SK-N-SH (cell line): ENCODE results near the gene SAP30BP. TPM values are rescaled to one million over a fixed set of nuclear protein-coding genes. Genes with fewer than 3 reads are reported as not detected.

ENCODE experiments used
- CTCF ChIA-PET: fragments of 300-600, 350-600 bp; formaldehyde crosslinking; extraction: SDS; loops from one replicate; lab custom pipeline; 2021; lab: Yijun Ruan, JAX
- POLR2A ChIA-PET: fragments of 350-600 bp; sonication (Branson Sonifier 250); formaldehyde crosslinking; extraction: SDS; loops from one replicate; lab custom pipeline; 2020; ENCODE audit warnings: antibody characterized with exemption, inconsistent platforms; lab: Yijun Ruan, JAX
- DNase-seq: peaks from one replicate; pipeline ENCODE4 v3.0.0; 2012
- H2AFZ ChIP-seq: fragments of 200-600 bp; sonication (generic); 2 replicates; pipeline ENCODE4 v1.8.1; 2016; ENCODE audit warnings: antibody characterized with exemption, mild to moderate bottlenecking, low read depth
- H3F3A ChIP-seq: fragments of 200-600 bp; sonication (generic); replicated peaks from 2 replicates; pipeline ENCODE3; 2016; ENCODE audit warnings: antibody characterized with exemption, mild to moderate bottlenecking; ENCODE audit not compliant: insufficient read depth
- H3K27ac ChIP-seq, 2 experiments: fragments of 200-500 bp in 1 of 2; fragments of 200-600 bp in 1 of 2; sonication (Bioruptor generic) in 1 of 2; sonication (generic), shearing (Covaris generic) in 1 of 2; 2 replicates each; pipeline versions ENCODE4 v1.5.1 to v1.6.1; 2014 to 2016; ENCODE audit warnings: low read depth in 2 of 2, inconsistent platforms in 1 of 2, low read length in 1 of 2, mild to moderate bottlenecking in 1 of 2, mixed read lengths in 1 of 2
- H3K27me3 ChIP-seq: fragments of 200-600 bp; sonication (generic), shearing (Covaris generic); 2 replicates; pipeline ENCODE4 v1.6.1; 2016; ENCODE audit warnings: mixed run types; ENCODE audit not compliant: insufficient read depth
- H3K36me3 ChIP-seq, 2 experiments: fragments of 200-500 bp in 1 of 2; fragments of 200-600 bp in 1 of 2; sonication (Bioruptor generic) in 1 of 2; sonication (generic) in 1 of 2; replicated peaks in 1 of 2; 2 replicates each; pipeline versions ENCODE3 to v1.5.1; 2014 to 2016; ENCODE audit warnings: low read length in 1 of 2, mild to moderate bottlenecking in 1 of 2; ENCODE audit not compliant: insufficient read depth in 2 of 2, control insufficient read depth in 1 of 2
- H3K4me1 ChIP-seq, 2 experiments: fragments of 200-500 bp in 1 of 2; fragments of 200-600 bp in 1 of 2; sonication (Bioruptor generic) in 1 of 2; sonication (generic), shearing (Covaris generic) in 1 of 2; 2 replicates each; pipeline versions ENCODE4 v1.5.1 to v1.6.1; 2014 to 2016; ENCODE audit warnings: low read depth in 1 of 2, low read length in 1 of 2, mixed run types in 1 of 2; ENCODE audit not compliant: insufficient read depth in 2 of 2, control insufficient read depth in 1 of 2
- H3K4me2 ChIP-seq: fragments of 200-600 bp; sonication (generic), shearing (Covaris generic); 2 replicates; pipeline ENCODE4 v1.6.1; 2017; ENCODE audit warnings: mixed run types
- H3K4me3 ChIP-seq, 2 experiments: fragments of 200-500 bp in 1 of 2; fragments of 200-600 bp in 1 of 2; sonication (Bioruptor generic) in 1 of 2; sonication (generic), shearing (Covaris generic) in 1 of 2; 2 replicates each; pipeline versions ENCODE4 v1.5.1 to v1.8.1; 2014 to 2016; ENCODE audit warnings: low read depth in 2 of 2, inconsistent platforms in 1 of 2, low read length in 1 of 2, mild to moderate bottlenecking in 1 of 2, mixed read lengths in 1 of 2, moderate library complexity in 1 of 2
- H3K79me2 ChIP-seq: fragments of 200-600 bp; sonication (generic); 2 replicates; pipeline ENCODE4 v1.8.1; 2017; ENCODE audit warnings: mild to moderate bottlenecking; ENCODE audit not compliant: insufficient read depth
- H3K9ac ChIP-seq: fragments of 200-600 bp; sonication (generic); 2 replicates; pipeline ENCODE4 v1.6.1; 2017; ENCODE audit warnings: mixed run types
- H3K9me2 ChIP-seq: fragments of 200-600 bp; sonication (generic); 2 replicates; pipeline ENCODE4 v1.6.1; 2017; ENCODE audit warnings: mixed run types
- H3K9me3 ChIP-seq: fragments of 200-600 bp; sonication (generic); 2 replicates; pipeline ENCODE4 v1.6.1; 2017; ENCODE audit warnings: mixed run types, mild to moderate bottlenecking, moderate library complexity
- H4K20me1 ChIP-seq: fragments of 200-600 bp; sonication (generic); 2 replicates; pipeline ENCODE4 v1.6.1; 2017; ENCODE audit warnings: mild to moderate bottlenecking, mixed run types; ENCODE audit not compliant: insufficient read depth
- CHD2 ChIP-seq: fragments of 150-350 bp; IDR thresholded peaks from 2 replicates; pipeline ENCODE4 v1.6.1; 2018; ENCODE audit warnings: low read length; ENCODE audit not compliant: partially characterized antibody
- EP300 ChIP-seq, 2 experiments: IDR thresholded peaks; 2 replicates each; pipeline versions ENCODE4 v1.4.0 to v1.6.1; 2012; ENCODE audit warnings: borderline replicate concordance in 1 of 2, low read depth in 1 of 2, low read length in 1 of 2
- EZH2phosphoT487 ChIP-seq: fragments of 200-600 bp; sonication (generic); IDR thresholded peaks from 2 replicates; pipeline ENCODE4 v1.6.1; 2017; ENCODE audit warnings: low read depth, mixed run types, mild to moderate bottlenecking, antibody characterized with exemption, moderate library complexity, borderline replicate concordance
- FOSL2 ChIP-seq: IDR thresholded peaks from 2 replicates; pipeline ENCODE4 v1.4.0; 2012; ENCODE audit warnings: low read depth, mild to moderate bottlenecking, moderate library complexity, borderline replicate concordance
- FOXJ3 ChIP-seq: sonication (generic); formaldehyde crosslinking; IDR thresholded peaks from 2 replicates; pipeline ENCODE4 v1.5.1; 2020; ENCODE audit warnings: mild to moderate bottlenecking, missing genetic modification reagents
- MEF2A ChIP-seq: IDR thresholded peaks from 2 replicates; pipeline ENCODE4 v1.4.0; 2012; ENCODE audit warnings: low read depth, borderline replicate concordance
- MXI1 ChIP-seq: IDR thresholded peaks from 2 replicates; pipeline ENCODE4 v1.6.1; 2012; ENCODE audit warnings: mild to moderate bottlenecking, low read depth, low read length, improper control_type of control experiment
- POLR2AphosphoS5 ChIP-seq: IDR thresholded peaks from 2 replicates; pipeline ENCODE4 v1.6.1; 2012; ENCODE audit warnings: low read depth, low read length
- RAD21 ChIP-seq: IDR thresholded peaks from 2 replicates; pipeline ENCODE4 v1.6.1; 2012; ENCODE audit warnings: mild to moderate bottlenecking, low read length
- RCOR1 ChIP-seq: fragments of 150-350 bp; IDR thresholded peaks from 2 replicates; pipeline ENCODE4 v1.6.1; 2017; ENCODE audit warnings: antibody characterized with exemption, low read length
- RXRA ChIP-seq: IDR thresholded peaks from 2 replicates; pipeline ENCODE4 v1.4.0; 2012; ENCODE audit warnings: low read depth, mild to moderate bottlenecking, borderline replicate concordance
- SIN3A ChIP-seq: IDR thresholded peaks from 2 replicates; pipeline ENCODE4 v1.6.1; 2012; ENCODE audit warnings: low read depth, mild to moderate bottlenecking, low read length, moderate library complexity, borderline replicate concordance
- SMC3 ChIP-seq: IDR thresholded peaks from 2 replicates; pipeline ENCODE4 v1.6.1; 2012; ENCODE audit warnings: low read depth, low read length, improper control_type of control experiment
- TCF12 ChIP-seq: IDR thresholded peaks from 2 replicates; pipeline ENCODE4 v1.4.0; 2012
- TEAD4 ChIP-seq: IDR thresholded peaks from 2 replicates; pipeline ENCODE4 v1.4.0; 2012; ENCODE audit warnings: mild to moderate bottlenecking, borderline replicate concordance; ENCODE audit not compliant: insufficient read depth
- USF1 ChIP-seq: IDR thresholded peaks from 2 replicates; pipeline ENCODE4 v1.4.0; 2012; ENCODE audit warnings: low read depth, borderline replicate concordance
- YY1 ChIP-seq: IDR thresholded peaks from 2 replicates; pipeline ENCODE4 v1.4.0; 2012; ENCODE audit warnings: low read depth, mild to moderate bottlenecking
- WGBS: methylation state at CpG from one replicate; pipeline ENCODE4 v1.1.6; 2017; ENCODE audit warnings: low lambda C conversion rate; 5-methylcytosine and 5-hydroxymethylcytosine counted together
- polyA plus RNA-seq, 3 experiments: library from polyadenylated mRNA; depleted of rRNA; stranded (reverse); fragments of >200 nt; gene quantifications; 2 replicates each; pipeline ENCODE4 v1.2.3, GENCODE V29; 2012
- TF ChIP-seq, protein P1 (sequence below): fragments of 150-350 bp; IDR thresholded peaks from 2 replicates; pipeline ENCODE4 v1.6.1; 2017; ENCODE audit warnings: antibody characterized with exemption, low read length, low read depth, borderline replicate concordance
- TF ChIP-seq, protein P2 (sequence below): fragments of 200-600 bp; sonication (generic); IDR thresholded peaks from 2 replicates; pipeline ENCODE4 v1.6.1; 2017; ENCODE audit warnings: antibody characterized with exemption, mild to moderate bottlenecking, moderate library complexity
- TF ChIP-seq, protein P3 (sequence below): IDR thresholded peaks from 2 replicates; pipeline ENCODE4 v1.4.0; 2012; ENCODE audit warnings: low read depth, borderline replicate concordance
- TF ChIP-seq, protein P4 (sequence below): IDR thresholded peaks from 2 replicates; pipeline ENCODE4 v1.4.0; 2012; ENCODE audit warnings: low read depth
- TF ChIP-seq, protein P5 (sequence below): fragments of 150-350 bp; IDR thresholded peaks from 2 replicates; pipeline ENCODE4 v1.6.1; 2016; ENCODE audit warnings: mild to moderate bottlenecking, low read depth, low read length

SAP30BP gene
- polyA plus RNA-seq, 1 of the 3 experiments (the other 2 are of a cell fraction) = 158 TPM

DNA sequence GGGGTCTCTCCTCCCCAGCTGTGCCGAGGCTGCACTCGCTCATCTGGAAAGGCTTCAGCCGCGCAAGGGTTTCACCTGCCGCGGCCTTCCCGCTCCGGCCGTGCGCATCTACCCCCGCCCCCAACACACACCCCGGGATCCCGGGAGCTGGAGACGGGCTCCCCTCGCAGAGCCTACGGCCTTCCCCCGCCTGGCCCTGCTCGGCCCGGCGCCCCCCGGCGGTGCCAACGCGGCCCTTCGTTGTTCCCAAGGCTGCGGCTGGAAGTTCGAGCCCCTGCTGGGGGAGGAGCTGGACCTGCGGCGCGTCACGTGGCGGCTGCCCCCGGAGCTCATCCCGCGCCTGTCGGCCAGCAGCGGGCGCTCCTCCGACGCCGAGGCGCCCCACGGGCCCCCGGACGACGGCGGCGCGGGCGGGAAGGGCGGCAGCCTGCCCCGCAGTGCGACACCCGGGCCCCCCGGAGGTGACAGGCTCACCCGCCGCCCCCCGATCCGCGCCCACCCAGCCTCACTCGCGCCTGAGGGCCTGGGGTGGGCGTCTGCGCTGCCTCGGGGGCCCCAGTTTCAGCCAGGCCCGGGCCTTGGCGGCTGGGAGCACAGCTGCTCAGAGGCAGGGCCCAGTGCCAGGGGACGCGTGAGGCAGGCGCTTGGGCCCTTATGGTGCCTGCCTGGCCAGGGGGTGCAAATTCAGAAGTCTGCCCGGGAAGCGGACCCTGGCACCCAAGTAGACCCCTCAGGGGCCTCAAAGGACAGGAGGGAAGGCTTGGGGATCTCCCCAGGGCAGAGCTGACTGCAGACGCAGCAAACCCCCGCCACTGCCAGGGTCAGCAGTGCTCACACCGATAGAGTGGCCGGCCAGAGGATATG is 86.6 kb downstream of the SAP30BP start:
- Histone ChIP-seq H3K4me1 (peaks cover 0 to 39% of the 10 kb centered on the region in 2 experiments; a peak in 1 of 4 replicates), H3K27me3 (no peaks in the 10 kb centered on the region), H4K20me1 (no peaks in the 10 kb centered on the region), H3K9me2 (no peaks in the 10 kb centered on the region), H3K4me2 (peak overlapping the region; percentile 85), H3K79me2 (no peaks in the 10 kb centered on the region), H2AFZ (peak overlapping the region; percentile 93), H3K4me3 (peak overlapping the region; percentile 52 to 65), H3K36me3 (no peaks in the 10 kb centered on the region), H3K9ac (peak overlapping the region; percentile 46), H3K27ac (peak overlapping the region in 1 of 2 experiments; percentile 35; a peak in 1 of 4 replicates), H3F3A (peaks cover 13% of the 10 kb centered on the region), H3K9me3 (no peaks in the 10 kb centered on the region)
- peak; percentile 98 for DNase-seq
- WGBS = 56% methylated on average over 13 of the region's 76 CpGs
- POLR2A ChIA-PET = interaction anchor here (0.6 to 4.2 kb wide), 11 partner anchors 8 to 142 kb away, joined by 3 to 52 read pairs (median 7); partner anchors contain the start of genes GALK1 and UNK
- CTCF ChIA-PET = interaction anchor here (0.6 to 31.4 kb wide), 82 partner anchors 9 to 431 kb away, joined by 3 to 1370 read pairs (median 5); partner anchors contain the start of genes GALK1, ITGB4, MRPL38 and RECQL5
- TF ChIP-seq, protein P1, sequence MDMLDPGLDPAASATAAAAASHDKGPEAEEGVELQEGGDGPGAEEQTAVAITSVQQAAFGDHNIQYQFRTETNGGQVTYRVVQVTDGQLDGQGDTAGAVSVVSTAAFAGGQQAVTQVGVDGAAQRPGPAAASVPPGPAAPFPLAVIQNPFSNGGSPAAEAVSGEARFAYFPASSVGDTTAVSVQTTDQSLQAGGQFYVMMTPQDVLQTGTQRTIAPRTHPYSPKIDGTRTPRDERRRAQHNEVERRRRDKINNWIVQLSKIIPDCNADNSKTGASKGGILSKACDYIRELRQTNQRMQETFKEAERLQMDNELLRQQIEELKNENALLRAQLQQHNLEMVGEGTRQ = peak; percentile 88
- TF ChIP-seq EP300 (IDR thresholded peaks at IDR 0.05; ENCODE audit: borderline replicate concordance in 1 of 2, low read depth in 1 of 2, low read length in 1 of 2) = no peak; a peak in 1 of 4 replicates
- no peak for TF ChIP-seq RCOR1
- TF ChIP-seq, protein P2, sequence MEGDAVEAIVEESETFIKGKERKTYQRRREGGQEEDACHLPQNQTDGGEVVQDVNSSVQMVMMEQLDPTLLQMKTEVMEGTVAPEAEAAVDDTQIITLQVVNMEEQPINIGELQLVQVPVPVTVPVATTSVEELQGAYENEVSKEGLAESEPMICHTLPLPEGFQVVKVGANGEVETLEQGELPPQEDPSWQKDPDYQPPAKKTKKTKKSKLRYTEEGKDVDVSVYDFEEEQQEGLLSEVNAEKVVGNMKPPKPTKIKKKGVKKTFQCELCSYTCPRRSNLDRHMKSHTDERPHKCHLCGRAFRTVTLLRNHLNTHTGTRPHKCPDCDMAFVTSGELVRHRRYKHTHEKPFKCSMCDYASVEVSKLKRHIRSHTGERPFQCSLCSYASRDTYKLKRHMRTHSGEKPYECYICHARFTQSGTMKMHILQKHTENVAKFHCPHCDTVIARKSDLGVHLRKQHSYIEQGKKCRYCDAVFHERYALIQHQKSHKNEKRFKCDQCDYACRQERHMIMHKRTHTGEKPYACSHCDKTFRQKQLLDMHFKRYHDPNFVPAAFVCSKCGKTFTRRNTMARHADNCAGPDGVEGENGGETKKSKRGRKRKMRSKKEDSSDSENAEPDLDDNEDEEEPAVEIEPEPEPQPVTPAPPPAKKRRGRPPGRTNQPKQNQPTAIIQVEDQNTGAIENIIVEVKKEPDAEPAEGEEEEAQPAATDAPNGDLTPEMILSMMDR = peak; percentile 73
- TF ChIP-seq MXI1 = peak; percentile 81
- no peak for TF ChIP-seq TEAD4
- no peak for TF ChIP-seq FOXJ3 (CRISPR knock-in tag)
- TF ChIP-seq, protein P3, sequence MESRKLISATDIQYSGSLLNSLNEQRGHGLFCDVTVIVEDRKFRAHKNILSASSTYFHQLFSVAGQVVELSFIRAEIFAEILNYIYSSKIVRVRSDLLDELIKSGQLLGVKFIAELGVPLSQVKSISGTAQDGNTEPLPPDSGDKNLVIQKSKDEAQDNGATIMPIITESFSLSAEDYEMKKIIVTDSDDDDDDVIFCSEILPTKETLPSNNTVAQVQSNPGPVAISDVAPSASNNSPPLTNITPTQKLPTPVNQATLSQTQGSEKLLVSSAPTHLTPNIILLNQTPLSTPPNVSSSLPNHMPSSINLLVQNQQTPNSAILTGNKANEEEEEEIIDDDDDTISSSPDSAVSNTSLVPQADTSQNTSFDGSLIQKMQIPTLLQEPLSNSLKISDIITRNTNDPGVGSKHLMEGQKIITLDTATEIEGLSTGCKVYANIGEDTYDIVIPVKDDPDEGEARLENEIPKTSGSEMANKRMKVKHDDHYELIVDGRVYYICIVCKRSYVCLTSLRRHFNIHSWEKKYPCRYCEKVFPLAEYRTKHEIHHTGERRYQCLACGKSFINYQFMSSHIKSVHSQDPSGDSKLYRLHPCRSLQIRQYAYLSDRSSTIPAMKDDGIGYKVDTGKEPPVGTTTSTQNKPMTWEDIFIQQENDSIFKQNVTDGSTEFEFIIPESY = no peak
- TF ChIP-seq TCF12 = no peak
- TF ChIP-seq RAD21 = peak; percentile 49
- TF ChIP-seq, protein P4, sequence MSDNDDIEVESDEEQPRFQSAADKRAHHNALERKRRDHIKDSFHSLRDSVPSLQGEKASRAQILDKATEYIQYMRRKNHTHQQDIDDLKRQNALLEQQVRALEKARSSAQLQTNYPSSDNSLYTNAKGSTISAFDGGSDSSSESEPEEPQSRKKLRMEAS = peak; percentile 96
- TF ChIP-seq SIN3A = peak; percentile 75; the same call in 1 of the 2 replicates
- no peak for TF ChIP-seq EZH2phosphoT487
- peak; percentile 96 for TF ChIP-seq USF1
- TF ChIP-seq, protein P5, sequence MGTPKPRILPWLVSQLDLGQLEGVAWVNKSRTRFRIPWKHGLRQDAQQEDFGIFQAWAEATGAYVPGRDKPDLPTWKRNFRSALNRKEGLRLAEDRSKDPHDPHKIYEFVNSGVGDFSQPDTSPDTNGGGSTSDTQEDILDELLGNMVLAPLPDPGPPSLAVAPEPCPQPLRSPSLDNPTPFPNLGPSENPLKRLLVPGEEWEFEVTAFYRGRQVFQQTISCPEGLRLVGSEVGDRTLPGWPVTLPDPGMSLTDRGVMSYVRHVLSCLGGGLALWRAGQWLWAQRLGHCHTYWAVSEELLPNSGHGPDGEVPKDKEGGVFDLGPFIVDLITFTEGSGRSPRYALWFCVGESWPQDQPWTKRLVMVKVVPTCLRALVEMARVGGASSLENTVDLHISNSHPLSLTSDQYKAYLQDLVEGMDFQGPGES = no peak
- no peak for TF ChIP-seq MEF2A
- TF ChIP-seq FOSL2 = no peak
- TF ChIP-seq POLR2AphosphoS5 = peak; percentile 50; the same call in 1 of the 2 replicates
- no peak for TF ChIP-seq CHD2
- no peak for TF ChIP-seq RXRA
- TF ChIP-seq YY1 = no peak
- peak; percentile 50 for TF ChIP-seq SMC3
